PC-3 (cell line): ENCODE results near the gene SOX6. TPM values are rescaled to one million over a fixed set of nuclear protein-coding genes. Genes with fewer than 3 reads are reported as not detected.

Experiments
- ATAC-seq: fragments of 200-7000 bp; cut with Tn5 transposase; 2 replicates; pipeline ENCODE4 v1.9.1; 2020; ENCODE audit warnings: mild to moderate bottlenecking, moderate library complexity
- BruUV-seq: library from RNA; stranded (reverse); fragments of 400-500 nt; replicated peaks from 2 replicates; lab custom pipeline; 2021; lab: Mats Ljungman, UMichigan
- CTCF ChIA-PET: fragments of 300-600 bp; sonication (Branson Sonifier 250); formaldehyde crosslinking; loops from one replicate; lab custom pipeline; 2022; ENCODE audit warnings: antibody characterized with exemption; lab: Charles Lee
- POLR2A ChIA-PET: fragments of 300-600 bp; sonication (Branson Sonifier 250); formaldehyde crosslinking; loops from one replicate; lab custom pipeline; 2022; ENCODE audit warnings: antibody characterized with exemption; ENCODE audit not compliant: unreplicated experiment; lab: Charles Lee
- DNase-seq: peaks from one replicate; pipeline ENCODE4 v3.0.0-alpha.2; 2015
- H2AFZ ChIP-seq: fragments of 300-600 bp; sonication (generic); 2 replicates; pipeline ENCODE4 v1.6.0; 2016; ENCODE audit warnings: antibody characterized with exemption, low read length
- H3F3A ChIP-seq: fragments of 300-600 bp; sonication (generic); one replicate; pipeline ENCODE4 v1.6.0; 2017; ENCODE audit warnings: antibody characterized with exemption, low read length, control low read depth, mild to moderate bottlenecking; ENCODE audit not compliant: unreplicated experiment
- H3K27ac ChIP-seq: fragments of 300-600 bp; sonication (generic); 2 replicates; pipeline ENCODE4 v1.5.1; 2016; ENCODE audit warnings: mild to moderate bottlenecking, low read length
- H3K27me3 ChIP-seq: fragments of 300-600 bp; sonication (generic); 2 replicates; pipeline ENCODE4 v1.6.1; 2016; ENCODE audit warnings: low read length, mixed read lengths
- H3K36me3 ChIP-seq: fragments of 300-600 bp; sonication (generic); 2 replicates; pipeline ENCODE4 v1.6.1; 2016; ENCODE audit warnings: low read depth, mixed run types, low read length, mixed read lengths
- H3K4me1 ChIP-seq: fragments of 300-600 bp; sonication (generic); 2 replicates; pipeline ENCODE4 v1.5.1; 2016; ENCODE audit warnings: low read length; ENCODE audit not compliant: insufficient read depth
- H3K4me2 ChIP-seq: fragments of 300-600 bp; sonication (generic); 2 replicates; pipeline ENCODE4 v1.6.0; 2016; ENCODE audit warnings: low read length
- H3K4me3 ChIP-seq: fragments of 300-600 bp; sonication (generic); 2 replicates; pipeline ENCODE4 v1.5.1; 2016; ENCODE audit warnings: mild to moderate bottlenecking, low read length, mixed read lengths
- H3K79me2 ChIP-seq: fragments of 300-600 bp; sonication (generic); 2 replicates; pipeline ENCODE4 v1.6.1; 2017; ENCODE audit warnings: low read length, mixed read lengths
- H3K9ac ChIP-seq: fragments of 300-600 bp; sonication (generic); 2 replicates; pipeline ENCODE4 v1.6.0; 2016; ENCODE audit warnings: mild to moderate bottlenecking, low read length
- H3K9me2 ChIP-seq: fragments of 300-600 bp; sonication (generic); replicated peaks from 2 replicates; pipeline ENCODE4 v1.6.1; 2016; ENCODE audit warnings: mixed run types, low read length, mixed read lengths
- H3K9me3 ChIP-seq: fragments of 300-600 bp; sonication (generic); 2 replicates; pipeline ENCODE4 v1.6.1; 2016; ENCODE audit warnings: low read length, mixed read lengths
- H4K20me1 ChIP-seq: fragments of 300-600 bp; sonication (generic); 2 replicates; pipeline ENCODE4 v1.6.1; 2016; ENCODE audit warnings: low read length, mixed read lengths
- EZH2 ChIP-seq: fragments of 300-600 bp; sonication (generic); IDR thresholded peaks from one replicate; pipeline ENCODE4 v1.6.1; 2017; ENCODE audit warnings: antibody characterized with exemption, mild to moderate bottlenecking, low read length; ENCODE audit not compliant: unreplicated experiment
- EZH2phosphoT487 ChIP-seq: fragments of 300-600 bp; sonication (generic); IDR thresholded peaks from 2 replicates; pipeline ENCODE4 v1.6.1; 2018; ENCODE audit warnings: mild to moderate bottlenecking, antibody characterized with exemption, low read length, borderline replicate concordance
- intact Hi-C: fragments of 100-400 bp; cut with micrococcal nuclease; formaldehyde crosslinking; loops from 2 replicates; pipeline ENCODE4 v1.9.0; 2023
- total RNA-seq: library from RNA; depleted of rRNA; stranded (reverse); fragments of >200 nt; gene quantifications from 2 replicates; pipeline ENCODE4 v1.2.3, GENCODE V29; 2014
- TF ChIP-seq, protein P1 (sequence below): fragments of 300-600 bp; sonication (generic); conservative IDR thresholded peaks from 2 replicates; pipeline ENCODE4 v1.5.1; 2017; ENCODE audit warnings: antibody characterized with exemption, low read depth, mild to moderate bottlenecking, low read length

Gene SOX6
- total RNA-seq, 1 experiment from 2014 or later = not detected

DNA sequence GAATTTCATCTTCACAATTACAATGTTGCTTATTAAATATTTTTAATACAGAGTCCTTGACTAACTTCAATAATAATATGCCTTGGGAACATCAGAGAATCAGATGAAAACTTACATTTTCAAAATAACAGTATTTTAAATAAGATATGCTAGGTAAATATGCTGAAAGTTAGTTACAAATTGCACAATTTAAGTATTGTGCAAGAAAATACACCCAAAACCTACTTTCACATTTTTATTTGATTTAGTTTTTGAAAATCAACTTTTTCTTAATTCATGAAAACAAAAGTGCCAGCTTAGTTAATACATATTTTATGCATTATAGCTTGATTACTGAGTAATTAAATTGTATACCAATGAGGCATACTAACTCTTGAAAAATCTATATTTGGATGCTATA lies 76.8 kb downstream of the SOX6 start:
- Histone ChIP-seq H3K4me2 (no peak overlapping the region), H3K4me1 (no peaks in the 10 kb centered on the region), H3K4me3 (no peak overlapping the region), H3K27ac (no peak overlapping the region), H3K27me3 (no peaks in the 10 kb centered on the region), H3F3A (no peaks in the 10 kb centered on the region), H2AFZ (no peak overlapping the region), H3K9ac (no peak overlapping the region), H3K9me2 (no peaks in the 10 kb centered on the region), H3K9me3 (no peaks in the 10 kb centered on the region), H3K36me3 (no peaks in the 10 kb centered on the region), H3K79me2 (no peaks in the 10 kb centered on the region), H4K20me1 (no peaks in the 10 kb centered on the region)
- no TSS peak for BruUV-seq
- POLR2A ChIA-PET = no interaction called here
- TF ChIP-seq EZH2phosphoT487 = no peak
- TF ChIP-seq, protein P1, sequence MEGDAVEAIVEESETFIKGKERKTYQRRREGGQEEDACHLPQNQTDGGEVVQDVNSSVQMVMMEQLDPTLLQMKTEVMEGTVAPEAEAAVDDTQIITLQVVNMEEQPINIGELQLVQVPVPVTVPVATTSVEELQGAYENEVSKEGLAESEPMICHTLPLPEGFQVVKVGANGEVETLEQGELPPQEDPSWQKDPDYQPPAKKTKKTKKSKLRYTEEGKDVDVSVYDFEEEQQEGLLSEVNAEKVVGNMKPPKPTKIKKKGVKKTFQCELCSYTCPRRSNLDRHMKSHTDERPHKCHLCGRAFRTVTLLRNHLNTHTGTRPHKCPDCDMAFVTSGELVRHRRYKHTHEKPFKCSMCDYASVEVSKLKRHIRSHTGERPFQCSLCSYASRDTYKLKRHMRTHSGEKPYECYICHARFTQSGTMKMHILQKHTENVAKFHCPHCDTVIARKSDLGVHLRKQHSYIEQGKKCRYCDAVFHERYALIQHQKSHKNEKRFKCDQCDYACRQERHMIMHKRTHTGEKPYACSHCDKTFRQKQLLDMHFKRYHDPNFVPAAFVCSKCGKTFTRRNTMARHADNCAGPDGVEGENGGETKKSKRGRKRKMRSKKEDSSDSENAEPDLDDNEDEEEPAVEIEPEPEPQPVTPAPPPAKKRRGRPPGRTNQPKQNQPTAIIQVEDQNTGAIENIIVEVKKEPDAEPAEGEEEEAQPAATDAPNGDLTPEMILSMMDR = no peak
- TF ChIP-seq EZH2 = no peak
- ATAC-seq (no peak), DNase-seq (no peak)
- intact Hi-C loops = no loop called here
- CTCF ChIA-PET = no interaction called here

DNA sequence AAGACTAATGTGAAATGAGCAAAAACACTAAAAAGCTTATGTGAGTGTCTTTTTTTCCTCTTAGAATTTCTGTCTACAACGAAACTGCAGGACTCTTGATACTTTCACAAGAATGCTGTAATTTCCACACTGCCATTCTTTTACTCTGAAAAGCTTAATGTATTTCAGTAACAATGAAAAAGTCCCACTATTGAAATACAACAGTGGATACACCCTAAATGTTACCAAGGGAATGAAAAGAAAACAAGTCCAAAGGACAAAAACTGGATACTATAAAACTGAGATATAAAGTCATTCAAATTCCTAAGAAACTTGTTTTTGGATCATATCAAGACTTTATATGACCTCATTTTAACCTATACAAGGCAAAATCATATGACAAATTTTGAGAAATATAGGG lies 77.4 kb downstream of the SOX6 start:
- BruUV-seq = no TSS peak
- no peaks in the 10 kb centered on the region for H3K4me1 ChIP-seq
- no peak overlapping the region for H3K9ac ChIP-seq
- H2AFZ ChIP-seq = no peak overlapping the region
- H3F3A ChIP-seq = no peaks in the 10 kb centered on the region
- no peaks in the 10 kb centered on the region for H3K27me3 ChIP-seq
- H3K36me3 ChIP-seq = no peaks in the 10 kb centered on the region
- no peak for DNase-seq
- no peak overlapping the region for H3K4me3 ChIP-seq
- no peaks in the 10 kb centered on the region for H3K9me3 ChIP-seq
- no peaks in the 10 kb centered on the region for H3K9me2 ChIP-seq
- TF ChIP-seq EZH2phosphoT487 (no peak), EZH2 (no peak)
- TF ChIP-seq, protein P1 = no peak
- ATAC-seq = no peak
- H3K4me2 ChIP-seq = no peak overlapping the region
- H4K20me1 ChIP-seq = no peaks in the 10 kb centered on the region
- intact Hi-C loops = no loop called here
- H3K79me2 ChIP-seq = no peaks in the 10 kb centered on the region
- no peak overlapping the region for H3K27ac ChIP-seq
- CTCF ChIA-PET = no interaction called here
- POLR2A ChIA-PET = no interaction called here

DNA sequence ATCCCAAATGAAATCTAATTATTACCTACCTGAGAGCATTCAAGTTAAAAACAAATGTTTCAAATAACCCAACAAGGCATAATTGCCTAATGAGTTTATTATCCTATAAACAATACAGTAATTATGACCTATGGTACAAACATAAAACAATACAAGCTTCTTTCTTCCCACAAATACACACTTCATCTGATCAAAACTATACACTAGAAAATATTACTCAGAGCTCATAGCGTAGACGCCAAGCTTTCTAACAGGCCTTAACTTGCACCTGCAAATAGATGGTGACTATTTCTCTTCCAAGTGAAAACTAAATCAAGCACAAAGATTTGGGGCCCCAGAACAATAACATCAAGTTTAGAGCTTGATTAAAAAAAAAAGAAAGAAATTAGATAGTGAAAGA lies 78.1 kb downstream of the SOX6 start:
- Histone ChIP-seq H3K4me3 (no peak overlapping the region), H3K27ac (no peak overlapping the region), H3K9me2 (no peaks in the 10 kb centered on the region), H3K36me3 (no peaks in the 10 kb centered on the region), H3K4me1 (no peaks in the 10 kb centered on the region), H2AFZ (no peak overlapping the region), H3K9ac (no peak overlapping the region), H3F3A (no peaks in the 10 kb centered on the region), H4K20me1 (no peaks in the 10 kb centered on the region), H3K4me2 (no peak overlapping the region), H3K27me3 (no peaks in the 10 kb centered on the region), H3K9me3 (no peaks in the 10 kb centered on the region), H3K79me2 (no peaks in the 10 kb centered on the region)
- DNase-seq (no peak), ATAC-seq (no peak)
- ChIA-PET POLR2A (no interaction called here), CTCF (no interaction called here)
- TF ChIP-seq, protein P1 = no peak
- TF ChIP-seq EZH2 (no peak), EZH2phosphoT487 (no peak)
- no TSS peak for BruUV-seq
- intact Hi-C loops = no loop called here
